Subcutaneous adipose tissue (tissue), 4 donors: Measurements from ENCODE around the gene FARS2. TPM values are rescaled to one million over a fixed set of nuclear protein-coding genes. Genes with fewer than 3 reads are reported as not detected.

ENCODE experiments used
- total RNA-seq, 4 donors: library from RNA; depleted of rRNA; stranded (reverse); fragments of >200 nt; gene quantifications; one replicate each; pipeline ENCODE4 v1.1.0, GENCODE V29; 2016
- TF ChIP-seq, protein P1 (sequence below): fragments of 450-650 bp; IDR thresholded peaks from one replicate; pipeline ENCODE4 v1.5.1; 2016; ENCODE audit warnings: low read depth, mild to moderate bottlenecking, control low read depth, antibody characterized with exemption, moderate library complexity

The FARS2 gene
- total RNA-seq, 4 donors from 2014 or later = 6.2 to 13.6 (median 11.3) TPM

DNA sequence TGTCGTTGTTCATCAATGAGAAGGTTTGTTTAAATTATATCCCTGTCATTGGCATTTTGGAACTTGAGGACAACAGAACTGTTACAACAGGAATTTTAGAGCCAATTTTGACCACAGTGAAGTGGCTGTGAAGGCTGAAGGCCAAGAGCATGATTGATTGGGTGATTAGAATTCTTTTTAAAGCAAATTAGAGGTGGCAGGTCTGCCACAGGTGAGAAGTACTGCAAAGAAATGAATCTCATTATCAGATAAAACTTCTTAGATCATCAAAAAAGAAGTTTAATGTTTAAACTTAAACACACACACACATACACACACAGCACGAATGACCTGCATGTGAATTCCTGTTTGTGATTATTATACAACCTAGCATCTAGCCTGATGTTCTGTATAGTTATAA is 32.4 kb downstream of the FARS2 start:
- TF ChIP-seq, protein P1, sequence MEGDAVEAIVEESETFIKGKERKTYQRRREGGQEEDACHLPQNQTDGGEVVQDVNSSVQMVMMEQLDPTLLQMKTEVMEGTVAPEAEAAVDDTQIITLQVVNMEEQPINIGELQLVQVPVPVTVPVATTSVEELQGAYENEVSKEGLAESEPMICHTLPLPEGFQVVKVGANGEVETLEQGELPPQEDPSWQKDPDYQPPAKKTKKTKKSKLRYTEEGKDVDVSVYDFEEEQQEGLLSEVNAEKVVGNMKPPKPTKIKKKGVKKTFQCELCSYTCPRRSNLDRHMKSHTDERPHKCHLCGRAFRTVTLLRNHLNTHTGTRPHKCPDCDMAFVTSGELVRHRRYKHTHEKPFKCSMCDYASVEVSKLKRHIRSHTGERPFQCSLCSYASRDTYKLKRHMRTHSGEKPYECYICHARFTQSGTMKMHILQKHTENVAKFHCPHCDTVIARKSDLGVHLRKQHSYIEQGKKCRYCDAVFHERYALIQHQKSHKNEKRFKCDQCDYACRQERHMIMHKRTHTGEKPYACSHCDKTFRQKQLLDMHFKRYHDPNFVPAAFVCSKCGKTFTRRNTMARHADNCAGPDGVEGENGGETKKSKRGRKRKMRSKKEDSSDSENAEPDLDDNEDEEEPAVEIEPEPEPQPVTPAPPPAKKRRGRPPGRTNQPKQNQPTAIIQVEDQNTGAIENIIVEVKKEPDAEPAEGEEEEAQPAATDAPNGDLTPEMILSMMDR = no peak

DNA sequence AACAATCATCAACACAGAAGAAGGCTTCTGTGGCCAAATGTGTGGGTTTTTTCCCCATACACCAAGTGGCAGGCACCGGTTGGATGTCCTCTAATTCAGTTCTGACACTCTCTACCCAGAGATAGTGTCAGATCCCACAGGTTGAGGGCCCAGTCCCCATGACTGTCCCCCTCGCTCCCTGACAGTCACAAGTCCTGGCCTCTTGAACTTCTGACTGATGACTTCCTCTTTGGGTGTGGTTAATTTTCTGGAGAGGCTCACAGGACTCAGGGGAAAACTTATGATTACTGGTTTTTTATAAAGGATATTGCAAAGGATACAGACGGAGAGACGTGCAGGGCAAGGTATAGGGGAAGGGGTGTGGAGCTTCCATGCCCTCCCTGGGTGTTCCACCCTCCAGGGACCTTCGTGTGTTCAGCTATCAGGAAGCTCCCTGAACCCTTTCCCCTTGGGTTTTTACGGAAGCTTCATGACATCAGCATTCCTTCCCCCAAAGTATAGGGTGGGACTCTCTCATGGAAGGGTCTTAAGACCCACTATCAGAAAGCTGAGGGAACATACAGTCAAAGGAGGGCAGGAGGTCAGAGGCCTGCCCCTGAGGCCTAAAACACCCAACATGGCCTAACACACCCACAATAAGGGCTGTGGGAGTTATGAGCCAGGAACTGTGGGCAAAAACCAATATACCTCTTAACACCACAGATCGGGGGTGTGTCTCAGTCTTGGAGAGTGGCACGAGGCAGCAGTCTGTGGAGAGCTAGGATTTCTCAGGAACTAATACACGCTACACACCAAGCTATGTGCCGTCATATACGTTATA is 33.3 kb downstream of the FARS2 start:
- TF ChIP-seq, protein P1 = no peak

DNA sequence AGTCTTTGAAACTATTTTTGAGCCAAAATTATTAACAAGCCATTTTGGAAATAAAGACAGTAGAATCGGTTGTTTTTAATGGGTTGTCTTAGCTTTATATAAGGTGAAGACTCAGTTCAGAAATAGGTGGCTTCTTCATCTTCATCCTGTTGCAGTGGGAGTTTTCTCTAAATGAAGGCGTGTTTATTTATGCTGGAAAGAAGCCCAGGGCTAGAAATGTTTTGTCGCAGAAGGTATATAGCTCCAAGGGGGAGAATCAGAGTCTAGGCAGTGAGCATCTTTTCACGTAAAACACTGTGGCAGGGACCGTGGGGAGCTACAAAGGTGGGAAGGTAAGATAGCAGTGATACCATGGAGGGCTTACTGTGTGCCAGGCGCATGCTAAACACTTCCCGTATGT is 34.3 kb downstream of the FARS2 start:
- TF ChIP-seq, protein P1 = no peak

DNA sequence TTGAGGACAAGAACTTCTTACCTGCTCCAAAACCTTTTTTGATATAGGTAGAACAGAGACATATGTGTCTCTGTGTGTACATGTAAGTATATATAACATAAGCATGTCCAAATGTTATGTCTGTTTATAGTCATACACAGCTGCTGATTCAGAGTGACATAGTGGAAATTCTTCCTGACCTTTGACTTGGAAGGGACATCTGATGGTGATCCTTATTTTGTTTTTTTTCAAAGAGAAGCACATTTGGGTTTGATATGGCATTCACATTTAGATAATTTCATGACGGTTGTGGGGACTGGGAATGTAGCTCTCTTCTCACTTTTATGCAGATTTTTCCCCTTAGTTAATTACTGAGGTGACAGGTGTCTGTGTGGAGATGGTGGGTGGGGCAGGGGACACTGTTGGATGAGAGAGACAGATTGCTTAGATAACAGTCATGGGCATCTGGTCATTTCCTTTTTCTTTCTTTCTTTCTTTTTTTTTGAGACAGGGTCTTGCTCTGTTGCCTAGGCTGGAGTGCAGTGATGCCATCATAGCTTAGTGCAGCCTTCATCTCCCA is 39.0 kb downstream of the FARS2 start:
- TF ChIP-seq, protein P1 = no peak

DNA sequence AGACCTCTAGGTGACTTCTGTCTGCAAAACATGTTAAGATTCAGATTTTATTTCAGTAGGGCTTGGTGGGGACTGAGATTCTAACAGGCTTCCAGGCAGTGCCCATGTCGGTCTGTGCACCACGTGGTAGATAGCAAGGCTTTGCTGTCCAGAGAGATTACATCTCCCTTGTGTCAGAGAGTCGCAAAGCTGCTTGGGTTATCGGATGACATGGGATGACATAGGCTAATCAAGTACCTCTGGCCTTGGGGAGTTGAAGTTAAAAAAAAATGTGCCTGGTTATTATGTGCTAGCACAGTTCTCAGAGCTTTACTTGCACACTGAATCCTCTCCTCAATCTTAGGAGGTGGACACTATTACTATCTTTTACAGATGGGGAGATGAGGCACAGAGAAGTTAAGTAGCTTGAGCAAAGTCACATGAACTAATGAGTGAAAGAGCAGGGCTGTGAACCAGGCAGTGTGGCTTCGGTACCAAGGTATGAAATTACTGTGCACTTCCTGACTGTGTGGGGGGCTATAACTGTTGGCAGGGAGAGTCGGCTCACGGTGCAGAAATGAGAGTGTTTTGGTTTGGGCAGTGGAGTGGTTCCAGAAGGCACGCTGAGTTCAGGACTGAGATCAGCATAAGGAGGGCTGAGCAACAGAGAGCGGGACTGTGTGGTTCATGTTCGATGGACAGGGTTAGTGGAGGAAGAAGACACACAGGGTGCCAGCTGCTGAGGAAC is 41.1 kb downstream of the FARS2 start:
- TF ChIP-seq, protein P1 = no peak

DNA sequence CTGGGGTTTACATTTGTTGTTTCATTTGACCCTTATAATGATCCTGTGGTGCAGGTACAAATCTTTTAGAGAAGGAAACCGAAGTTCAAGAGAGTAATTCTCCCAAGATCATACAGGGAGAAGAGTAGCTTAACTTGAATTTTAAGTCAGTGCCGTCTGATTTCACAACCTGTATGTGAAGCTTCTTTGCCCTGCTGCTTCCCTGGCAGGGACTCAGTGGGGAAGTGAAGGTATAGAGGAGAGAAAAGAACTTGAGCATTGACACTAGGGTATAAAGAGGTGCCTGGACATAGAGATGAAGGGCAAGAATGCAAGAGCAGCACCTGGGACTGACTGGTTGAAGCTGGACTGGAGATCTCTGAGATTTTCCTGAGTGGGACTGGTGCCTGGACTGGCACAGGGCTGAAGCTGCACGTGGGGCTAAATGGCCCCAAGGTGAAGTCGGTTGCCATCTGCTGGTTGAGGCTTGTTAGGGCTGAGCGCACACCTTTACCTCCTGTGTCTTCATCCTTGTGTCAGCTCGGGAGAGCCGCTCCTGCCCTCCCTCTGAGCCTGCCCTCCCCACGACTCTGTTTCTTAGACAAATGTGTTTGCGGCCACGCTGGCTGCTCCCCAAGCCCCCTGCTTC is 41.8 kb downstream of the FARS2 start:
- TF ChIP-seq, protein P1 = no peak

DNA sequence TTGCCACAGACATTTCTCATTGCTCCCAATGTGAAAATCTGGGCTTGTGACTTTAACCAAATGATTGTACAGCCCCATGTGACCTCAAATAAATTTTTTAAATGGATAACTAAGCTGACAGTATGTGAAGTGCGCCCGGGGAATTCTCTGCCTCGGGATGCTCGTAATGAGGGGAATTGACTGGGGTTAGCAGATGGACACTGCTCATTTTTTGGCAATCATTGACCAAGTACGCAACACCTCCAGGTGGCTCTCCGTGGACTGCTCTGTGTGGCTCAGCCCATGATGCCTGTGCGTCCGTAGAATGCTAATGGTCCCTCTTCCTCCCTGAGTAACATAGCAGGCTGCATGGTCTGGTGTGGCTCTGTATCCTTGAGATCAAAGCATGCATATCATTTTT is 42.4 kb downstream of the FARS2 start:
- TF ChIP-seq, protein P1 = no peak
